Gastroesophageal sphincter (tissue), 4 donors: ENCODE results near the gene SMAD3. TPM values are rescaled to one million over a fixed set of nuclear protein-coding genes. Genes with fewer than 3 reads are reported as not detected.
A peak's percentile ranks its signal among the peaks of the same experiment; 100 is the strongest.

Source experiments
- ATAC-seq: fragments of 150-250 bp; one replicate; pipeline ENCODE4 v1.9.1; 2016; ENCODE audit warnings: mild to moderate bottlenecking, moderate library complexity
- H3K27ac ChIP-seq, 4 donors: fragments of 200-600 bp; sonication (generic) in 3 of 4; 1 replicate in 3 of 4; 2 replicates in 1 of 4; pipeline ENCODE4 v1.5.1; 2016 to 2019
- H3K27me3 ChIP-seq: fragments of 200-600 bp; sonication (generic); one replicate; pipeline ENCODE4 v1.5.1; 2019
- H3K36me3 ChIP-seq, 2 donors: fragments of 200-600 bp; sonication (generic); one replicate each; pipeline ENCODE4 v1.5.1; 2019; ENCODE audit warnings: control low read depth in 1 of 2
- H3K4me1 ChIP-seq, 3 donors: fragments of 200-600 bp; sonication (generic); 1 replicate in 2 of 3; 2 replicates in 1 of 3; pipeline ENCODE4 v1.5.1; 2016 to 2019; ENCODE audit warnings: control low read depth in 2 of 3
- H3K4me3 ChIP-seq, 2 donors: fragments of 200-600 bp; sonication (generic); one replicate each; pipeline ENCODE4 v1.5.1; 2019; ENCODE audit warnings: mild to moderate bottlenecking in 1 of 2, moderate library complexity in 1 of 2
- H3K9me3 ChIP-seq, 3 donors: fragments of 200-600 bp; sonication (generic); one replicate each; pipeline ENCODE4 v1.5.1; 2017 to 2019; ENCODE audit warnings: control low read depth in 2 of 3
- CTCF ChIP-seq, 4 experiments: fragments of 200-600 bp in 2 of 4; fragments of 450-650 bp in 2 of 4; sonication (generic) in 1 of 4; IDR thresholded peaks; one replicate each; pipeline ENCODE4 v1.5.1; 2017 to 2019; ENCODE audit warnings: antibody characterized with exemption in 4 of 4, mild to moderate bottlenecking in 2 of 4, moderate library complexity in 2 of 4
- EP300 ChIP-seq: sonication (generic); formaldehyde crosslinking; IDR thresholded peaks from one replicate; pipeline ENCODE4 v1.6.1; 2017; ENCODE audit warnings: antibody characterized with exemption, mild to moderate bottlenecking
- POLR2A ChIP-seq, 2 donors: fragments of 450-650 bp; IDR thresholded peaks; one replicate each; pipeline ENCODE4 v1.6.1; 2017; ENCODE audit warnings: antibody characterized with exemption in 2 of 2, mild to moderate bottlenecking in 2 of 2, moderate library complexity in 1 of 2
- POLR2AphosphoS5 ChIP-seq: sonication (generic); formaldehyde crosslinking; IDR thresholded peaks from one replicate; pipeline ENCODE4 v1.6.1; 2017; ENCODE audit warnings: antibody characterized with exemption
- WGBS, 2 donors: methylation state at CpG; one replicate each; pipeline ENCODE4 v1.1.5; 2018; ENCODE audit warnings: low coverage in 1 of 2; 5-methylcytosine and 5-hydroxymethylcytosine counted together
- total RNA-seq, 4 donors: library from RNA; depleted of rRNA; stranded (reverse); fragments of >200 nt; gene quantifications; one replicate each; pipeline ENCODE4 v1.1.0, GENCODE V29; 2016

Gene SMAD3
- total RNA-seq, 4 donors from 2014 or later = 19.8 to 30.6 (median 25.9) TPM

- no peak for ATAC-seq
- no peak for TF ChIP-seq EP300
- WGBS, 2 donors = 79 to 86% methylated on average over 2 to 4 of the region's 9 CpGs
- Histone ChIP-seq H3K9me3 (no peaks in the 10 kb centered on the region), H3K27me3 (no peaks in the 10 kb centered on the region), H3K36me3 (peaks cover 0 to 7% of the 10 kb centered on the region in 2 donors), H3K4me3 (no peak overlapping the region), H3K4me1 (peaks cover 0 to 71% (median 40%) of the 10 kb centered on the region in 3 donors), H3K27ac (peak overlapping the region in 1 of 4 donors; percentile 31)
Observed at GRCh38 chr15:67092752-67093503, 27.5 kb downstream of the SMAD3 start.

- no peak overlapping the region for H3K27ac ChIP-seq
- no peaks in the 10 kb centered on the region for H3K9me3 ChIP-seq
- ATAC-seq = no peak
- peaks cover 0 to 7% of the 10 kb centered on the region in 2 donors for H3K36me3 ChIP-seq
- WGBS, 2 donors = 17 to 69% methylated on average over 1 to 7 of the region's 7 CpGs
- TF ChIP-seq CTCF (IDR thresholded peaks at IDR 0.05) (no peak), POLR2A (IDR thresholded peaks at IDR 0.05) (no peak), POLR2AphosphoS5 (no peak), EP300 (no peak)
- H3K27me3 ChIP-seq = no peaks in the 10 kb centered on the region
- peaks cover 0 to 71% (median 39%) of the 10 kb centered on the region in 3 donors for H3K4me1 ChIP-seq
- no peak overlapping the region for H3K4me3 ChIP-seq
Observed at GRCh38 chr15:67093504-67093862, 28.1 kb downstream of the SMAD3 start.

GRCh38 chr15:67094001-67094826 is 28.8 kb downstream of the SMAD3 start:
- H3K27ac ChIP-seq = peak overlapping the region in 1 of 4 donors; percentile 5
- H3K9me3 ChIP-seq = no peaks in the 10 kb centered on the region
- peaks cover 0 to 7% of the 10 kb centered on the region in 2 donors for H3K36me3 ChIP-seq
- ATAC-seq = no peak
- peaks cover 0 to 71% (median 37%) of the 10 kb centered on the region in 3 donors for H3K4me1 ChIP-seq
- TF ChIP-seq POLR2AphosphoS5 = no peak
- no peak for TF ChIP-seq CTCF (IDR thresholded peaks at IDR 0.05)
- TF ChIP-seq EP300 = no peak
- no peak for TF ChIP-seq POLR2A (IDR thresholded peaks at IDR 0.05)
- no peaks in the 10 kb centered on the region for H3K27me3 ChIP-seq
- no peak overlapping the region for H3K4me3 ChIP-seq
- 83 to 85% methylated on average over 2 to 4 of the region's 15 CpGs for WGBS, 2 donors

GRCh38 chr15:67095912-67096311 is 30.5 kb downstream of the SMAD3 start:
- H3K4me3 ChIP-seq = no peak overlapping the region
- peaks cover 0 to 7% of the 10 kb centered on the region in 2 donors for H3K36me3 ChIP-seq
- H3K27me3 ChIP-seq = no peaks in the 10 kb centered on the region
- H3K9me3 ChIP-seq = no peaks in the 10 kb centered on the region
- peaks cover 0 to 71% (median 26%) of the 10 kb centered on the region in 3 donors for H3K4me1 ChIP-seq
- TF ChIP-seq CTCF (IDR thresholded peaks at IDR 0.05) = no peak
- no peak for TF ChIP-seq EP300
- TF ChIP-seq POLR2AphosphoS5 = no peak
- TF ChIP-seq POLR2A (IDR thresholded peaks at IDR 0.05) = no peak
- H3K27ac ChIP-seq = no peak overlapping the region
- WGBS, 2 donors = 78 to 82% methylated on average over 7 of the region's 7 CpGs
- no peak for ATAC-seq

GRCh38 chr15:67096546-67097294 is 31.3 kb downstream of the SMAD3 start:
- Histone ChIP-seq H3K27me3 (no peaks in the 10 kb centered on the region), H3K4me3 (no peak overlapping the region), H3K36me3 (peaks cover 0 to 7% of the 10 kb centered on the region in 2 donors), H3K4me1 (peaks cover 0 to 71% (median 26%) of the 10 kb centered on the region in 3 donors), H3K27ac (no peak overlapping the region), H3K9me3 (no peaks in the 10 kb centered on the region)
- WGBS, 2 donors = 96 to 100% methylated on average over 1 to 2 of the region's 2 CpGs
- ATAC-seq = no peak
- TF ChIP-seq POLR2A (IDR thresholded peaks at IDR 0.05) (no peak), POLR2AphosphoS5 (no peak), CTCF (IDR thresholded peaks at IDR 0.05) (no peak), EP300 (no peak)
